Thoracic aorta (tissue), 2 donors: ENCODE data around the gene TPGS2. TPM values are rescaled to one million over a fixed set of nuclear protein-coding genes. Genes with fewer than 3 reads are reported as not detected.
A peak's percentile ranks its signal among the peaks of the same experiment; 100 is the strongest.

Experiments
- ATAC-seq: fragments of 150-250 bp; one replicate; pipeline ENCODE4 v1.8.0; 2017; ENCODE audit warnings: low read depth; ENCODE audit not compliant: insufficient number of reproducible peaks, low FRiP score
- DNase-seq: peaks from one replicate; pipeline ENCODE4 v3.0.0-alpha.2; 2020; ENCODE audit warnings: low spot score
- H3K27ac ChIP-seq, 2 donors: fragments of 200-600 bp; sonication (generic); 1 replicate in 1 of 2; 2 replicates in 1 of 2; pipeline ENCODE4 v1.5.1; 2016; ENCODE audit warnings: mild to moderate bottlenecking in 2 of 2, moderate library complexity in 2 of 2
- H3K27me3 ChIP-seq: fragments of 200-600 bp; sonication (generic); replicated peaks from 2 replicates; pipeline ENCODE4 v1.6.0; 2016; ENCODE audit warnings: mild to moderate bottlenecking; ENCODE audit not compliant: insufficient read depth
- H3K36me3 ChIP-seq: fragments of 200-600 bp; sonication (generic); one replicate; pipeline ENCODE4 v1.5.1; 2016
- H3K4me1 ChIP-seq, 2 donors: fragments of 200-600 bp; sonication (generic); 1 replicate in 1 of 2; 2 replicates in 1 of 2; pipeline versions ENCODE4 v1.5.1 to v1.6.0; 2016; ENCODE audit warnings: low read depth in 2 of 2, mild to moderate bottlenecking in 1 of 2; ENCODE audit not compliant: control insufficient read depth in 1 of 2
- H3K4me3 ChIP-seq: fragments of 200-600 bp; sonication (generic); 2 replicates; pipeline ENCODE4 v1.5.1; 2016; ENCODE audit warnings: mild to moderate bottlenecking
- H3K9me3 ChIP-seq: fragments of 200-600 bp; sonication (generic); 2 replicates; pipeline ENCODE4 v1.5.1; 2016
- CTCF ChIP-seq: fragments of 200-600 bp; sonication (generic); IDR thresholded peaks from one replicate; pipeline ENCODE4 v1.5.1; 2019; ENCODE audit warnings: antibody characterized with exemption
- total RNA-seq, 2 donors: library from RNA; depleted of rRNA; stranded (reverse); fragments of >200 nt; gene quantifications; one replicate each; pipeline versions ENCODE4 v1.1.0 to v1.2.3, GENCODE V29; 2016

Gene TPGS2
- total RNA-seq, 2 donors from 2014 or later = 83.0 to 150 TPM

DNA sequence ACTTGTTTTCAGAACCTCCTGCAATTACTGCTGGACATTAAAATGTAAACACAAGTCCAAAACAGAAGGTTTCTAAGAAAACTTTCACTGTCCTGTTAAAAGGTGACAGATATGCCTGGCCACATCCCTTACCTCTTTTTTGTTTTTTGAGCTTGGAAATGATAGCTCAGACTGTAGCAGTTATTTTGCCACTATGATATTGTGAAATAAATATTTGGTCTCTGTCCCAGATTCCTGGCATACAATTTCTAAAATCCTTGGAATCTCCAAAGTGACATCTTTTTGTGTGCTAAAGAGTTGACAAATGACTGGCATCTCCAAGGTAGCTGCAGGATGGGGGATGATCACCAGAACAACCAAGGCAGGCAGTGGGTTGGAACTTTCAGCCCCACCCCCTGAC, 16.8 kb downstream of the TPGS2 start:
- Histone ChIP-seq H3K36me3 (peaks cover 6% of the 10 kb centered on the region), H3K27me3 (no peaks in the 10 kb centered on the region), H3K4me1 (peaks cover 0 to 7% of the 10 kb centered on the region in 2 donors), H3K9me3 (no peaks in the 10 kb centered on the region), H3K27ac (no peak overlapping the region), H3K4me3 (no peak overlapping the region)
- DNase-seq (no peak), ATAC-seq (no peak)
- TF ChIP-seq CTCF = no peak

DNA sequence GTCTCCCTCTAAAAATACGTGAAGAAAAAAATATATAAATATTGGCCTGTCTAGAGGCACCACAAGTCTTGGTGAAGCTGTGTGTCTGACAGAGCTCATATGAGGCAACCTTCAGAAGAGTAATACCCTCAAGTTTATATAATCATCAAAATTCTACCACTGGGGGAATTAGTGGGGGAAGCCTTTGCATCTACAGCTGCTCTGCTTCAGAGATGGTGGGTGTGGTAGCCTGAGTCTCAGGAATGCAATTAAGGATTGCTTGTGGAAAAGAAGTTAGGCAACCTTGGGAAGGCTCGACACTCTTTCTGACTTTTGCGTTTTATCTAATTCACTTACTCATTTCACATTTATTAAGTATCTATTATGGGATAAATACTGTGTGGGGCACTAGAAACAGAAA, 17.4 kb downstream of the TPGS2 start:
- Histone ChIP-seq H3K9me3 (no peaks in the 10 kb centered on the region), H3K27ac (no peak overlapping the region), H3K36me3 (peaks cover 6% of the 10 kb centered on the region), H3K4me3 (no peak overlapping the region), H3K27me3 (no peaks in the 10 kb centered on the region), H3K4me1 (peaks cover 0 to 7% of the 10 kb centered on the region in 2 donors)
- ATAC-seq = no peak
- no peak for DNase-seq
- TF ChIP-seq CTCF = no peak

DNA sequence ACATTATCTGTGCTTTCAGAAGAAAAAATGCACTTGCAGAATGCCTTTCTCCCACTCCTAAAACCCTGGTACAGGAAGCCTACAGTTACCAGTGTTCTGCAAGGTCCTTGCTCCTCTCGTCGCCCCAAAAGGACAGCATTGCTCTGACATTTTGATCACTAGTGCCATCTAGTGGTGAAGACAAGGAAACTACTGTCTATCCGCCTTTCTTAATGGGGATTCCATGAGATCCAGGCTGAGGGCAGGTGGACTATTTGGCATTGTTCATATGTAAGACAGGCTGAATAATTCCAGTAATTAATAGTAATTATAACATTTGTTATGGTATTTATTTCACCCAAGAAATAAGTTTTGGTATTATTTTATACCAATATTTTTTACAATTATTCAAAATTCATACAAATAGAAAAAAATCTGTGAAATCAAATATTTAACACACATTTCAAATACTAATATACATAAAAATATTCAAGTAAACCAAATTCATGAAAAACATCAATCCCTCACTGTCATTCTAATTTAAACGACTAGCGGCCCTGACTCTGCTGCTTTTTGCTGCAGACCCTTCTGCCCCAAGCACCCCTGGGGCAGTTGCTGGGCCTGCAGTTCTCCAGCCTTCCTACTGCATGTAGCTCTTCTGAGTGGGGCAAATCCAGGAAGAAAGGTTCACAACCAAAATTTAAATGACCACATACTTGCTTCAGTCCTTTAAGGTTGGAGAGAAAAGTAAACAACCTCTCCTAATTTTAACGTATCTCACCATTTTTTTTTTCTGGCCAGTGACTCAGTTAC, 19.0 kb downstream of the TPGS2 start:
- H3K36me3 ChIP-seq = no peaks in the 10 kb centered on the region
- ATAC-seq (peak; percentile 69), DNase-seq (no peak)
- no peak overlapping the region for H3K27ac ChIP-seq
- peaks cover 0 to 7% of the 10 kb centered on the region in 2 donors for H3K4me1 ChIP-seq
- no peaks in the 10 kb centered on the region for H3K27me3 ChIP-seq
- peak; percentile 87 for TF ChIP-seq CTCF
- no peak overlapping the region for H3K4me3 ChIP-seq
- no peaks in the 10 kb centered on the region for H3K9me3 ChIP-seq

DNA sequence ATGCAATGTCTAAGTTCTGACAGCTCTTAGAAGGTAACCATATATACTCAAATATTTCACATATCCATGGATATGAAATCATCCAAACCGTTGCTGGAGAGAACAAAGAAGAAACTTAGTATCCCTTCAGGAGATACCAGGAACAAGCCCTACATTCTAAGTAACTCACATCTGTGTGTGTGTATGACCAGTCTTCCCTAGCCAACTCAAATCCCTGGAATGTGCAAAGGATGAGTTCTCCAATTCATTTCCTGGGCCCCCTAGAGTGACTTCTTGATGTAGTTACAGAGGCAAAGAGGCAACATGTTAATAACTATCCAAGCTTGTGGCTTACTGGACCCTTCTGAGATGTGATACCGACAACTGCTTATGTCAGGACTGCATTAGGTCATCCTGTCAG, 20.1 kb downstream of the TPGS2 start:
- H3K36me3 ChIP-seq = peaks cover 6% of the 10 kb centered on the region
- no peak overlapping the region for H3K4me3 ChIP-seq
- H3K27ac ChIP-seq = no peak overlapping the region
- H3K27me3 ChIP-seq = no peaks in the 10 kb centered on the region
- no peak for ATAC-seq
- no peak for DNase-seq
- H3K4me1 ChIP-seq = peaks cover 0 to 7% of the 10 kb centered on the region in 2 donors
- no peak for TF ChIP-seq CTCF
- no peaks in the 10 kb centered on the region for H3K9me3 ChIP-seq

GRCh38 chr18:36805105-36805504, 23.7 kb downstream of the TPGS2 start:
- Histone ChIP-seq H3K4me1 (peaks cover 0 to 2% of the 10 kb centered on the region in 2 donors), H3K27me3 (no peaks in the 10 kb centered on the region), H3K27ac (no peak overlapping the region), H3K9me3 (no peaks in the 10 kb centered on the region), H3K36me3 (peaks cover 15% of the 10 kb centered on the region), H3K4me3 (no peak overlapping the region)
- no peak for TF ChIP-seq CTCF
- DNase-seq = no peak
- ATAC-seq = no peak
